IPS-11a (cell line): Measurements from ENCODE around the gene FCRL3.
"Not testable (repeated sequence)": the region's sequence is repeated elsewhere in the genome, so short reads cannot be mapped to it uniquely, and the experiment has no call there.

Source experiments
- H3K4me3 ChIP-seq: one replicate; pipeline ENCODE4 v1.5.1; 2013; ENCODE audit warnings: low read depth, low read length, control low read depth

The FCRL3 gene

GRCh38 chr1:157700732-157701131, at the start of gene FCRL3:
TSS of gene FCRL3 (minus strand) at chr1:157700769. CDS start at chr1:157700489, 280 bp downstream.
- no peak within 1 kb of the TSS for H3K4me3 ChIP-seq

- H3K4me3 ChIP-seq, result no peak overlapping the region
Measured at GRCh38 chr1:157748262-157748817, 47.8 kb upstream of the FCRL3 start.

- no peak overlapping the region for H3K4me3 ChIP-seq
Measured at GRCh38 chr1:157739229-157739901, 38.8 kb upstream of the FCRL3 start.

GRCh38 chr1:157735991-157736390, 35.4 kb upstream of the FCRL3 start:
- not testable (repeated sequence) for H3K4me3 ChIP-seq

- H3K4me3 ChIP-seq, result no peak overlapping the region
Measured at GRCh38 chr1:157734321-157734720, 33.8 kb upstream of the FCRL3 start.

GRCh38 chr1:157732755-157733154, 32.2 kb upstream of the FCRL3 start:
- no peak overlapping the region for H3K4me3 ChIP-seq

GRCh38 chr1:157725221-157725577, 24.6 kb upstream of the FCRL3 start:
- no peak overlapping the region for H3K4me3 ChIP-seq

- no peak overlapping the region for H3K4me3 ChIP-seq
Measured at GRCh38 chr1:157724537-157725220, 24.1 kb upstream of the FCRL3 start.

- no peak overlapping the region for H3K4me3 ChIP-seq
Measured at GRCh38 chr1:157723157-157723556, 22.6 kb upstream of the FCRL3 start.

- H3K4me3 ChIP-seq, result no peak overlapping the region
Measured at GRCh38 chr1:157721985-157722384, 21.4 kb upstream of the FCRL3 start.

- H3K4me3 ChIP-seq, result no peak overlapping the region
Measured at GRCh38 chr1:157715736-157716135, 15.2 kb upstream of the FCRL3 start.

- no peak overlapping the region for H3K4me3 ChIP-seq
Measured at GRCh38 chr1:157711802-157712201, 11.2 kb upstream of the FCRL3 start.

GRCh38 chr1:157704878-157705277, 4.3 kb upstream of the FCRL3 start:
- H3K4me3 ChIP-seq, result no peak overlapping the region

- no peak overlapping the region for H3K4me3 ChIP-seq
Measured at GRCh38 chr1:157703981-157704380, 3.4 kb upstream of the FCRL3 start.

- H3K4me3 ChIP-seq, result no peak overlapping the region
Measured at GRCh38 chr1:157702308-157702825, 1.8 kb upstream of the FCRL3 start.

GRCh38 chr1:157700305-157700704, 264 bp downstream of the FCRL3 start:
- no peak overlapping the region for H3K4me3 ChIP-seq

GRCh38 chr1:157697781-157698569, 2.6 kb downstream of the FCRL3 start:
- no peak overlapping the region for H3K4me3 ChIP-seq

- H3K4me3 ChIP-seq, result no peak overlapping the region
Measured at GRCh38 chr1:157696966-157697628, 3.5 kb downstream of the FCRL3 start.

GRCh38 chr1:157695417-157695816, 5.2 kb downstream of the FCRL3 start:
- no peak overlapping the region for H3K4me3 ChIP-seq

GRCh38 chr1:157691285-157691920, 9.2 kb downstream of the FCRL3 start:
- H3K4me3 ChIP-seq, result no peak overlapping the region
